K562 (cell line): ENCODE measurements around the gene SPATA21. TPM values are rescaled to one million over a fixed set of nuclear protein-coding genes. Genes with fewer than 3 reads are reported as not detected.

ENCODE experiments used
- ATF7 ChIP-seq: fragments of 450-650 bp; IDR thresholded peaks from 2 replicates; pipeline ENCODE4 v1.7.1; 2014; ENCODE audit warnings: mild to moderate bottlenecking, moderate library complexity
- CREM ChIP-seq: IDR thresholded peaks from 2 replicates; pipeline ENCODE4 v1.6.1; 2014; ENCODE audit warnings: antibody characterized with exemption, low read depth
- ETV1 ChIP-seq: fragments of 450-650 bp; conservative IDR thresholded peaks from 2 replicates; pipeline ENCODE4 v1.6.1; 2016; ENCODE audit warnings: missing genetic modification characterization, control low read depth, low read depth, missing compliant biosample characterization
- NR2C1 ChIP-seq, 2 experiments: fragments of 450-650 bp; IDR thresholded peaks; 2 replicates each; pipeline ENCODE4 v1.6.1; 2017; ENCODE audit warnings: mild to moderate bottlenecking in 2 of 2, antibody characterized with exemption in 1 of 2, inconsistent platforms in 1 of 2, missing compliant biosample characterization in 1 of 2, missing genetic modification characterization in 1 of 2
- POLR2A ChIP-seq: fragments of 450-650 bp; conservative IDR thresholded peaks from 2 replicates; pipeline ENCODE4 v1.6.1; 2016
- RBM25 ChIP-seq: fragments of 200-400 bp; formaldehyde crosslinking; IDR thresholded peaks from 2 replicates; pipeline ENCODE4 v1.6.1; 2018; ENCODE audit warnings: low read length, low read depth, moderate library complexity; ENCODE audit not compliant: severe bottlenecking
- SMAD1 ChIP-seq: fragments of 150-350 bp; IDR thresholded peaks from 2 replicates; pipeline ENCODE4 v1.6.1; 2014; ENCODE audit warnings: low read length, low read depth; ENCODE audit not compliant: partially characterized antibody
- SMAD4 ChIP-seq: fragments of 250-450 bp; sonication (Bioruptor Pico); conservative IDR thresholded peaks from 2 replicates; pipeline ENCODE4 v1.8.0; 2021; ENCODE audit warnings: inconsistent platforms, mild to moderate bottlenecking, moderate library complexity
- ZNF134 ChIP-seq: fragments of 250-450 bp; sonication (Bioruptor Pico); conservative IDR thresholded peaks from 2 replicates; pipeline ENCODE4 v1.4.0; 2020
- polyA plus RNA-seq, 8 experiments: library from polyadenylated mRNA; depleted of rRNA in 4 of 8; stranded (reverse) in 5 of 8; unstranded in 3 of 8; fragments of >200 nt; fragmentation: Nextera tagmentation in 2 of 8; fragmentation: Illumina TruSeq in 1 of 8; extraction: Ambion mirVana in 2 of 8; extraction: Trizol in 1 of 8; gene quantifications; 2 replicates each; pipeline versions ENCODE4 v1.2.1 to v1.2.3, GENCODE V29; 2011 to 2014; ENCODE audit warnings: inconsistent platforms in 1 of 8, missing spikeins in 1 of 8
- total RNA-seq, 7 experiments: library from RNA; depleted of rRNA in 6 of 7; stranded (reverse); fragments of >200 nt in 6 of 7; fragmentation: Illumina TruSeq in 2 of 7; extraction: Trizol in 2 of 7; gene quantifications; 2 replicates each; pipeline versions ENCODE4 v1.2.1 to v1.2.3, GENCODE V29; 2011 to 2021; ENCODE audit warnings: low replicate concordance in 1 of 7
- TF ChIP-seq, protein P1 (sequence below): IDR thresholded peaks from 2 replicates; pipeline ENCODE4 v1.6.1; 2011; ENCODE audit not compliant: insufficient read length; ENCODE audit errors: extremely low read depth
- TF ChIP-seq, protein P2 (sequence below), 2 experiments: fragments of 450-650 bp in 1 of 2; sonication (generic) in 1 of 2; formaldehyde crosslinking in 1 of 2; IDR thresholded peaks in 1 of 2; conservative IDR thresholded peaks in 1 of 2; 2 replicates each; pipeline versions ENCODE4 v1.6.1 to v1.8.1; 2016 to 2023; ENCODE audit warnings: mild to moderate bottlenecking in 2 of 2, moderate library complexity in 2 of 2, inconsistent platforms in 1 of 2, missing genetic modification reagents in 1 of 2
- TF ChIP-seq, protein P3 (sequence below), 2 experiments: fragments of 450-650 bp; IDR thresholded peaks; 2 replicates each; pipeline ENCODE4 v1.6.1; 2018; ENCODE audit warnings: mild to moderate bottlenecking in 2 of 2, low read depth in 1 of 2; ENCODE audit not compliant: partially characterized antibody in 2 of 2

The SPATA21 gene
- total and polyA plus RNA-seq, 9 of the 15 experiments (the other 6 are each of a cell fraction or from before 2014, with no cell fraction given): 0.10 to 0.36 (median 0.13) TPM; not detected in 3

DNA sequence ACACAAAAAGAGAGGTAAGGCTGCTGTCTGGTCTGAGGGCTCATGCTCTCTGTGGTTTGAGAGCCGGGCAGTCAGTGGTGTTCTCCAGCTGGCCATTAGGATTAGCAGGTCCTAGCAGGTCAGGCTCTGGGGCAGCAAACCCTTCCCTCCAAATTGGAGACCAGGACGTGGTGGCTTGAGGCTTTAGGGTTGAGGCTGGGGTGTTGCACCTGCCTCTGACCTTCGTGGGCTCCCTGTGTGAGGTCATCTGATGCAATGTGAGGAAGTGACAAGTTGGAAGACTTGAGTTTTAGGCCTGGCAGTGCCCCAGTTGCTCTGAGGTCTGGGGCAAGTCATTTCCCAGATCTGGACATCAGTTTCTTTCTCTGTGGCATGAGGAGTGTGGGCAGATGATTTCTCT, 45.8 kb downstream of the SPATA21 start (continued):
- TF ChIP-seq, protein P1, sequence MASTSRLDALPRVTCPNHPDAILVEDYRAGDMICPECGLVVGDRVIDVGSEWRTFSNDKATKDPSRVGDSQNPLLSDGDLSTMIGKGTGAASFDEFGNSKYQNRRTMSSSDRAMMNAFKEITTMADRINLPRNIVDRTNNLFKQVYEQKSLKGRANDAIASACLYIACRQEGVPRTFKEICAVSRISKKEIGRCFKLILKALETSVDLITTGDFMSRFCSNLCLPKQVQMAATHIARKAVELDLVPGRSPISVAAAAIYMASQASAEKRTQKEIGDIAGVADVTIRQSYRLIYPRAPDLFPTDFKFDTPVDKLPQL: no peak
- TF ChIP-seq, protein P2, sequence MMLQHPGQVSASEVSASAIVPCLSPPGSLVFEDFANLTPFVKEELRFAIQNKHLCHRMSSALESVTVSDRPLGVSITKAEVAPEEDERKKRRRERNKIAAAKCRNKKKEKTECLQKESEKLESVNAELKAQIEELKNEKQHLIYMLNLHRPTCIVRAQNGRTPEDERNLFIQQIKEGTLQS (IDR thresholded peaks at IDR 0.05): peak; percentile 52; the same call in 1 of the 2 replicates
- TF ChIP-seq, protein P2 (CRISPR knock-in tag; conservative IDR thresholded peaks at IDR 0.05): no peak
- TF ChIP-seq ATF7: peak; percentile 45; the same call in 1 of the 2 replicates
- 0 out of 2 replicates have a peak, but pooled peaks have one; percentile 37 for TF ChIP-seq ETV1
- TF ChIP-seq ZNF134 (CRISPR knock-in tag): no peak
- TF ChIP-seq SMAD4 (CRISPR knock-in tag): peak; percentile 67
- TF ChIP-seq RBM25: no peak
- TF ChIP-seq CREM: 0 out of 2 replicates have a peak, but pooled peaks have one; percentile 10
- no peak for TF ChIP-seq POLR2A
- no peak for TF ChIP-seq SMAD1
- TF ChIP-seq NR2C1 (IDR thresholded peaks at IDR 0.05): no peak
- TF ChIP-seq NR2C1 (tag; IDR thresholded peaks at IDR 0.05): peak; percentile 36
- TF ChIP-seq, protein P3, sequence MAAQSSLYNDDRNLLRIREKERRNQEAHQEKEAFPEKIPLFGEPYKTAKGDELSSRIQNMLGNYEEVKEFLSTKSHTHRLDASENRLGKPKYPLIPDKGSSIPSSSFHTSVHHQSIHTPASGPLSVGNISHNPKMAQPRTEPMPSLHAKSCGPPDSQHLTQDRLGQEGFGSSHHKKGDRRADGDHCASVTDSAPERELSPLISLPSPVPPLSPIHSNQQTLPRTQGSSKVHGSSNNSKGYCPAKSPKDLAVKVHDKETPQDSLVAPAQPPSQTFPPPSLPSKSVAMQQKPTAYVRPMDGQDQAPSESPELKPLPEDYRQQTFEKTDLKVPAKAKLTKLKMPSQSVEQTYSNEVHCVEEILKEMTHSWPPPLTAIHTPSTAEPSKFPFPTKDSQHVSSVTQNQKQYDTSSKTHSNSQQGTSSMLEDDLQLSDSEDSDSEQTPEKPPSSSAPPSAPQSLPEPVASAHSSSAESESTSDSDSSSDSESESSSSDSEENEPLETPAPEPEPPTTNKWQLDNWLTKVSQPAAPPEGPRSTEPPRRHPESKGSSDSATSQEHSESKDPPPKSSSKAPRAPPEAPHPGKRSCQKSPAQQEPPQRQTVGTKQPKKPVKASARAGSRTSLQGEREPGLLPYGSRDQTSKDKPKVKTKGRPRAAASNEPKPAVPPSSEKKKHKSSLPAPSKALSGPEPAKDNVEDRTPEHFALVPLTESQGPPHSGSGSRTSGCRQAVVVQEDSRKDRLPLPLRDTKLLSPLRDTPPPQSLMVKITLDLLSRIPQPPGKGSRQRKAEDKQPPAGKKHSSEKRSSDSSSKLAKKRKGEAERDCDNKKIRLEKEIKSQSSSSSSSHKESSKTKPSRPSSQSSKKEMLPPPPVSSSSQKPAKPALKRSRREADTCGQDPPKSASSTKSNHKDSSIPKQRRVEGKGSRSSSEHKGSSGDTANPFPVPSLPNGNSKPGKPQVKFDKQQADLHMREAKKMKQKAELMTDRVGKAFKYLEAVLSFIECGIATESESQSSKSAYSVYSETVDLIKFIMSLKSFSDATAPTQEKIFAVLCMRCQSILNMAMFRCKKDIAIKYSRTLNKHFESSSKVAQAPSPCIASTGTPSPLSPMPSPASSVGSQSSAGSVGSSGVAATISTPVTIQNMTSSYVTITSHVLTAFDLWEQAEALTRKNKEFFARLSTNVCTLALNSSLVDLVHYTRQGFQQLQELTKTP (IDR thresholded peaks at IDR 0.05; ENCODE audit: low read depth in 1 of 2, partially characterized antibody in 2 of 2): no peak
